Epithelial cell of proximal tubule (primary cell): ENCODE measurements around the gene C13orf46. TPM values are rescaled to one million over a fixed set of nuclear protein-coding genes. Genes with fewer than 3 reads are reported as not detected.
A peak's percentile ranks its signal among the peaks of the same experiment; 100 is the strongest.

Experiments used
- DNase-seq: peaks from one replicate; pipeline ENCODE4 v3.0.0-alpha.2; 2011; ENCODE audit warnings: low read depth
- H3K4me3 ChIP-seq: 2 replicates; pipeline ENCODE4 v1.5.1; 2011; ENCODE audit warnings: low read depth, mild to moderate bottlenecking, low read length
- total RNA-seq: library from RNA; depleted of rRNA; stranded (reverse); fragments of >200 nt; gene quantifications from 2 replicates; pipeline ENCODE4 v1.2.3, GENCODE V29; 2015
- TF ChIP-seq, protein P1 (sequence below): conservative IDR thresholded peaks from 2 replicates; pipeline ENCODE4 v1.5.1; 2012; ENCODE audit warnings: low read depth, mild to moderate bottlenecking, low read length

C13orf46 gene
- total RNA-seq, 1 donor from 2014 or later = not detected

DNA sequence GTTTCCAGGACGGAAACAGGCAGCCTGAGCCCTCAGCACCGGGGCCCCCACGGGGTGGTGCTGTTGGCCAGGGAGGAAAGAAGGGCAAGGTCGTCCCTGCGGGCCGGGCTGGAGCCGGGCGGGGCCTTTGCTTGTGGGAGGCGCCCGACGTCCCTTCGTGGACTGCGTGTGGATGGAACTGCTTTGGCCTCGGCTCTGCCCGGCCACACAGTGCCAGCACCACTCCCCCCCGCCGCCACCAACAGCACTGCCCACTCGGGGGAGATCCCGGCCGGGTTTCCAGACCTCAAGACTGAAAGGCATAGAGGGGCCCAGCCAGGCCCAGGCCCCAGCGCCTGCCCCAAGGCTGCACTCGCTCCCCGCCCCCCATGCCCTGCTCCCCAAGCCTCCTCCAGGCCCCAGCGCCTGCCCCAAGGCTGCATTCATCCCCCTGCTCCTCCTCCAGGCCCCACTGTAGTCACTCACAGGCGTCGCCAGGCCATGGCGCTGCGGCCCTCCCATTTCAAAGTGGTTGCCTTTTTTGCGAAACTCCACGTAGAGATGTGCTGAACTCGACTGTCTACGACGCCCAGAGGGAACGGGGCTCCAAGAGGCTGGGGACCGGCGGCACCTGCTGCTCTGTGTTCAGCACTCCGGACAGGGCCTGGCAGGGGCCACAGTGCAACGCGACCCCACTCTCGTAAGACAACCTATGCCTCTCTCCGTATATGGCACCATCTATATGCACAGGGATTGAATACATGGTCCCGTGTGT lies 22.5 kb downstream of the C13orf46 start:
- H3K4me3 ChIP-seq = peak overlapping the region; percentile 32
- TF ChIP-seq, protein P1, sequence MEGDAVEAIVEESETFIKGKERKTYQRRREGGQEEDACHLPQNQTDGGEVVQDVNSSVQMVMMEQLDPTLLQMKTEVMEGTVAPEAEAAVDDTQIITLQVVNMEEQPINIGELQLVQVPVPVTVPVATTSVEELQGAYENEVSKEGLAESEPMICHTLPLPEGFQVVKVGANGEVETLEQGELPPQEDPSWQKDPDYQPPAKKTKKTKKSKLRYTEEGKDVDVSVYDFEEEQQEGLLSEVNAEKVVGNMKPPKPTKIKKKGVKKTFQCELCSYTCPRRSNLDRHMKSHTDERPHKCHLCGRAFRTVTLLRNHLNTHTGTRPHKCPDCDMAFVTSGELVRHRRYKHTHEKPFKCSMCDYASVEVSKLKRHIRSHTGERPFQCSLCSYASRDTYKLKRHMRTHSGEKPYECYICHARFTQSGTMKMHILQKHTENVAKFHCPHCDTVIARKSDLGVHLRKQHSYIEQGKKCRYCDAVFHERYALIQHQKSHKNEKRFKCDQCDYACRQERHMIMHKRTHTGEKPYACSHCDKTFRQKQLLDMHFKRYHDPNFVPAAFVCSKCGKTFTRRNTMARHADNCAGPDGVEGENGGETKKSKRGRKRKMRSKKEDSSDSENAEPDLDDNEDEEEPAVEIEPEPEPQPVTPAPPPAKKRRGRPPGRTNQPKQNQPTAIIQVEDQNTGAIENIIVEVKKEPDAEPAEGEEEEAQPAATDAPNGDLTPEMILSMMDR = peak; percentile 91
- no peak for DNase-seq

DNA sequence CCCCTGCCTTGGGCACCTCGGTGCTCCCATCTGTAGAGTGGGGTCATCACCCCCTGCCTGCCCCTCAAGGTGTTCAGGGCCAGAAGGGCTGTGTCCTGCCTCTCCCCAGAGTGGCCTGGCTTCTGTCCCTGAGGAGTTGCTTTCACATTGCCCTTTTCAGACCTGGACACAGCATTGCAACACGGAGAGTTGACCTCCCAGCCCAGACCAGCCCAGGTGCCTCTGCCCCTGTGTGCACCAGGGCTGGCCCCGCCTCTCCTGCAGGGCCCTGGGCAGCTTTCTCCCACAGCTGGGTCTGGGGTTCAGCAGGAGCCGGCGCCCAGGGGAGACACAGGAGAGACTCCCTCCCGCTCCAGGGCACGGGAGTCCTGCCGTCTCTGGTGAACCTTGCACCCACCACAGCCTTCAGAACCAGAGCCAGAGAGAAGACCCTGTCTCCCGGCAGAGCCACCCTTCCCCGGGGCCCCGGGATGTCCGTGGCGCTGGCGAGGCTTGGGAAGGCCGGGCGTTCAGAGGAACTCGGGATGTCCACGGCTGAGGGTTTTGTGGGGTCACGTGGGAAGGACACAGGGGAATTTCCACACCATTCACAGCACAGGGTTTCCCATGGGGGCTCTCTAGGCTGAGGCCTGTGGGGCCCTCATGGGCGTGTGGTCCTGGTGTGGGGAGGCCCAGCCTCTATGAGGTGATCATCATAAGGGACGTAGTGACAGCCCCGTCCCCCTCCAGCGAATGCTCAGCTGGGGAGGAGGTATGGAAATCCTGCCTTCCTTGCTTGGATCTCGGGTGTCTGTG lies 23.2 kb downstream of the C13orf46 start:
- TF ChIP-seq, protein P1 = no peak
- no peak for DNase-seq
- no peak overlapping the region for H3K4me3 ChIP-seq

DNA sequence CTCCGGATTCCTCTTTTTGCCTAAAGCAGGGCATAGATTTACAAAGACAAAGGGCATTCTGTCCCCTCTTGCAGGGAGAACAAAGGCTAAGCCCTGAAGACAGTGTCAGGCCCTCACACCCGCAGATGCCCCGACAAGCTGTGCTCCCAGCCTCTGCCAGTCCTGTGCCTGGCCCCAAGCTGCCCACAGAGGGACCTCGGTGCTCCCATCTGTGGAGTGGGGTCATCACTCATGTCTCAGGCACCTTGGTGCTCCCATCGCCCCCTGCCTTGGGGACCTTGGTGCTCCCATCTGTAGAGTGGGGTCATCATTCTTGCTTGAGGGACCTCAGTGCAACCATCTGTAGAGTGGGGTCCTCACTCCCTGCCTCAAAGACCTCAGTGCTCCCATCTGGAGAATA lies 24.3 kb downstream of the C13orf46 start:
- no peak for DNase-seq
- TF ChIP-seq, protein P1 = no peak
- H3K4me3 ChIP-seq = no peak overlapping the region

DNA sequence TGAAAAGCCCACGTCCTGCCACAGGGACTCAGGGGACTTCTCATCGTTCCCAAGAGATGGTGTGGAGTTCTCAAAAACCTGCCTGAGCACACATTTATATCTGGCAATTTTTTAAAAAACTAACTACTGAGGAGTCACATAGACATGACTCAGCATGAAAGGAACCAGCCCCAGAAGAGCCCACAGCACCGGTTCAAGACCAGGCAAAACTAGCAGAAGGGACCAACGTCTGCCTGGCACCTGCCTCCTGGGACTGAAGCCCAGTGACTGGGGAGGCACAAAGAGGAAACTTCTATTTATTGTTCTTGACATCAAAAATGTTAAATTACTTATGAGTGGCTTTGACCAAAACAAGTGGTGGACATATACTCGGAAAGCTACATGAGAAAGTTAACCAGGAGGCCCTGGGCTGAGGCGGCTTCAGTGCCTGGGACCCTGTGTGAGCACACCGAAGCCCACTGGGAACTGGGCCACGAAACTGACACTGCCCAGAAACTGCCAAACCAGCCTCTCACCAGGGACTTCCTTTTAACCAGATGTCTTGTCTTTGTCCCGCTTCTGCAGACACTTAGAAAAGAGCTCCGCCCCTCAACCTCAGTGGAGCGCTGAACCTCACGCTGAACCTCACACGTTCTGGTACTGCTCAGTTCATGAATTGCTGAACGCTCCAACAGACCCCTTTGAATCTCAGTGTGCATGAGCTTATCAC lies 25.7 kb downstream of the C13orf46 start:
- TF ChIP-seq, protein P1 = no peak
- DNase-seq = no peak
- no peak overlapping the region for H3K4me3 ChIP-seq

DNA sequence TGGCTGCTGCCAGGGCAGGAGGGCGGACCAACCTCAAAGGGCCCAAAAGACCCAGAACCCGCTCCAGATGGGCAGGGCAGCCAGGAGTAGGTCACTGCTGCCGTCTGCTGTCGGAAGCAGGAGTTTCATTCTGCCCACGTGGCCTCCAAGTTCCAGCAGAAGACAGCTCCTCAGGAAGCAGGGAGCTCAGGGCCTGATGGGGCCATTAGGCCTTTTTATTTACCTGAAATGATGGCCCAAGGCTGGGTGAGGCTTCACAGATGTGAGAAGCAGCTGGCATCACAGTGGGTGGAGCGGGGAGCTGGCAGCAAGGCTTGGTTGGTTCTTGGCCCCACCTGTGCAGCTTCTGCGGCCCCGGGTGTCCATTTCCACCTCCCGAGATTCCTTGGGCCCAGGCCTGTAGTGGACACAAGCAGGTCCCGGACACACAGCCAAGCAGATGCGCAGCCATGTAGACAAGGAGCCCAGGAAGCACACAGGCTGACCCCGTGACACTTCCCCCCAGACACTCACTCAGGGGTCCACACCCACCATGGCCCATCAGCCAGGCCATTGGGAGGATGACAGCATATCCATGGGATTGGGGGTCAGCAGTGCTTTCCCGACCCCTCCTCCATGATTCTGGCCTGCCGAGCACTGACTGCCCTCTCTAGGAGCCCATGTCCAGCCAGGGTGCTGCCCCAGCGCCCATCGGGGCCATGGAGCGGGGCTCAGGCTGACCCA lies 26.4 kb downstream of the C13orf46 start:
- no peak overlapping the region for H3K4me3 ChIP-seq
- no peak for DNase-seq
- TF ChIP-seq, protein P1 = peak; percentile 64

DNA sequence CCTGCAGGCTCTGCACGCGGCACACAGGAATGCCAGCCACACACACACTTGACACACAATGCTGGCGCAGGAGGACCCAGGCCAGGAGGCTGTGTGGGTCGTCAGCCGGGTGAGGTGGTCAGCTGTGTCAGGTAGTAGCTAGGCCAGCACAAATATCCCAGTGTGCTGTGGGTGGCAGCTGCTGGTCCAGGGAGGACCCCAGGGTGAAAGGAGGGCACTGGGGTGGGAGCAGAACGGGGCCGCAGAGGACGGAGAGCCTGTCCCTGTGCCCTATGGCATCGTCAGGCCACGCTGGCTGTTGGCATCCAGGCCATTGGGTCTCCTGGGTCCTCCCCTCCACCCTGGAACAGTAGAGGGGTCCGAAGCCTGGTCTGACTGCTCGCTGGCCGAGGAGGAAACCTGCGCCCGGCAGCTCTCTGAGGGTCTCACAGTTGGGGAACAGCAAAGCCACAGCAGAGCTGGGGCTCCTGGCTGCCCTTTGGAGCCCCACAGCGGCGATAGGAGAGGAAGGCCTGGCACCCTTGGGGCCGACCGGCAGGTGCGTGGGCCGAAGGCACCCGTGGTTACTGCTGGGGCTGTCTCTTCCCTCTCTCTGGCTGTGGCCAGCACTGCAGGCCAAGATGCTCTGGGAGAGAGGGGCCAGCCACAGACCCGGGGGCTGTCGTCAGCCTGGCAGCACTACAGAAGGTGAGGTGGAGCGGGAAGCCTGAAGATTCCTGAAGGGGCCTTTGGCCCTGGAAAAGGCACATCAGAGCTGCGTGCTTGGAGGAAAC lies 27.3 kb downstream of the C13orf46 start:
- H3K4me3 ChIP-seq = no peak overlapping the region
- TF ChIP-seq, protein P1 = no peak
- DNase-seq = no peak
